GM19238 (cell line): ENCODE data around the gene SLC13A3.

Experiments
- DNase-seq: peaks from one replicate; pipeline ENCODE4 v3.0.0; 2011; ENCODE audit warnings: low spot score; ENCODE audit not compliant: insufficient read length

The SLC13A3 gene

DNA sequence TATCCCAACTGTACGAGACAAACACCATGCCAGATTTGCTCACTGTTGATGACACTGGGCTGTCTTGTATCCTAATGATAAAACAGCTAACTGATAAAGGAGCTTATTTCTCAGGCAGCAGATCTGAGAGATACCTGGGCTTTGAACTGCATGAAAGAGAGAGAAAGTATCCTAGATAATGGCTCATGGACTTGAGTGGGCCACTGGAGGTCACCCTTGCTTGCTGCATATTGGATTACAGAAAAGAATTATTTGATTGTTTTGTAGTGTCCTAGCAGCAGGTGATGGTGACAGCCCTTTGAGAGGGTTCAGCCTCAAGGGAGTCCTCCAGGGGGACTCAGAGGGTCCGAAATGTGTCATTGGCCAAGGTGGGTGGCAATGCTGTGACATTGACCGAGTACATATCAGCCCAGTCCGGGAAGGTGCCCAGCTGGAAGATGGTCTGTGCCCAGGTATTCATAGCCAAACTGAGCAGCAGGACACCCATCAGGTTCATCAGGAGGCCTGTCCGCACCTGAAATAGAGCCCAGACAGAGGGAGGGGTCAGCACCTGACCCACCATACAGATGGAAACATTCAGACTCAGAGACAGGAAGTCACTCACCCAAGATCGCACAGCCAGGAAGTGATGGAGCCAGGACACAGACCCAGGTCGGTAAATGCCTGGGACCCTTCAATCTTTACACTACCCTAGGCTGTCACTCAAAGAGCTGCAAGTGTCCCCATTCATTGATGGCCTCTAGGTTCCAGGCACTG lies 91.4 kb downstream of the SLC13A3 start:
- no peak for DNase-seq

DNA sequence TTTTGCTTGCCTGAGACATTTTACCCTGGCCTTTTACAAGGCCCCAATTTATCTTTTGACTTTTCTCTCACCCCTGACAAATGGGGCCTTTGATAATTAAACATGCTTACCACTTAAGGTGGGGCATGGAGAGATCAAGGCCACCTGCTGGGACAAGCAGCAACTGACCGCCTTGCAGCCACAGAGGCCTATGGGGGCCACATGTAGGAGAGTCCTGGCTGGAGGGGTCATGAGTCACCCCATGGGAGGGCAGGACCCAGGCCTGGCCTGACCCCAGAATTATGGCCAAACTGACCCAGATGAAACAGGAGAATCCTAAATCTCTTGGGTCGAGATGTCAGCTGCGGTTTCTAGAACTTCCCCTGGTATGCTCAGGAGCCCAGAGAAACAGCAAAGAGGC lies 92.3 kb downstream of the SLC13A3 start:
- DNase-seq: no peak

DNA sequence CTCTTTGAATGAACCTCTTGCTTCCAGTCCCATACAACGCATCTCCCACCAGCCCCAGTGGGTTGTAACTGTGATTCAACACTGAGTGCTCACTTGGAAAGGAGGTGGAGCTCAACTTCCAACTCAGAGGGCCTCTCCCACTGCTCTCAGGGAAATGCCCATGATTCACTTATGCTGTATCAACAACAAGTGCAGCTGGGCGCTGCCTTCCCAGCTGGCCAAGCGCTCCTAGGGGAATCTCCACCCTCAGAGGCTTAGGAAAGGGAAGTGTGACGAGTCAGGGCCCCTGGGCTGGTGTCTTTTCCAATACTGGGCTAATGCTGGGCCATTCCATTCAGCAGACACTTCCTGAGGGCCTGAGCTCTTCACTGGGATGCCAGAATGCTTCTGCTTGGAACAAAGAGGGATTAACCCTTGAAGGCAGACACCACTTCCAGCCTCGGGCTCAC lies 92.7 kb downstream of the SLC13A3 start:
- no peak for DNase-seq

DNA sequence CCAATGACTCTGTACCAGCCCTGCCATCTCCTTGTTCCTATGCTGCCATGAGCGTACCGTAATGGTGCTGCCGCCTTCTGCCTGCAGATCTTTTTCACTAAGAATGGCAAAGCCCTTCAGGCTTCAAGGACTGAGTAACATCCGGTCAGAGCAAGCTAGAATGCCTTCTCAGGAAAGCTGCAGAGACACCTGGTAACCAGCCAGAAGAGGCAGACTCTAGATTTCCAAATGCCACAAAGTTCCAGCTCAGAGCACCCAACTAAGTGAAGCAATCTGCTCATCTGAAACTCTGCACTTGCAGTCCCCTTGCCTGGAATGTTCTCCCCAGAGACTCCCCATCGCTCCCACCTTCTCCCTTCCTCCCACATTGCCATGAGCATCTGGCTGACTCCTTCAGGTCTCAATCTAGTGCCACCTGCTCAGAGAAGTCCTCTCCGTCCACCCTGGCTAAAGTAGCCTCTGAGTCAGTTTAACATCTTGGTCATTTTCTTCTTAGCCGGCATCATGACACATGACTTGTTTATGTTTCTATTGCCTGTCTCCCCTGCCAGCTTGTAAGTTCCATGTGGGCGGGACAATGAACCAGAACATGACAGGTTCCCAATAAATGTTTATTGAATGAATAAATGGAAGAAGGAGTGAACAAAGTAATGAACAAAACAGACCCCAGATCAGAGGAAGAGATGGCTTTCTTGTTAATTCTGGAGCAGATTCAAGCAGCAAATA lies 93.9 kb downstream of the SLC13A3 start:
- no peak for DNase-seq

DNA sequence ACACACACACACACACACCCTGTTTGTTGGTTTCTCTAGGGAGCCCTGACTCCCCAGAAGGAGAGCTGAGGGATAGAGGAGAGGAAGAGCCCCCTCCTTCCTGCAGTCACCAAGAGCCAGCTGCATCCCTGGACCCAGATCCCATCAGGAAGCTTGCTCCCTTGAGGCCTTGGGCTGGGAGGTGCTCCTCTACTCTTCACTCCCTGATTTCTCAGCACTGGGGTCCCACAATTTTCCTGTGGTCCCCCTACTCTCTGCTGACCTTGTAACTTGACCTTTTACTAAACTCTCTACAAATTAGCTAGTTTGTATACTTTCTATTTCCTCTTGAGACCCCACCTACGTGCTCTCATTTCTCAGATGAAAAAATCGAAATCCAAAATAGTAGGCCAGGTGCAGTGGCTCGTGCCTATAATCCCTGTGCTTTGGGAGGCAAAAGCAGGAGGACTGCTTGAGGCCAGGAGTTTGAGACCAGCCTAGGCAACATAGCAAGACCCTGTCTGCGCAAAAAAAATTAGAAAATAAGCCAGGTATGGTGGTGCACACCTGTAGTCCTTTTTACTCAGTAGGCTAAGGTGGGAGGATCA lies 95.8 kb downstream of the SLC13A3 start:
- no peak for DNase-seq

DNA sequence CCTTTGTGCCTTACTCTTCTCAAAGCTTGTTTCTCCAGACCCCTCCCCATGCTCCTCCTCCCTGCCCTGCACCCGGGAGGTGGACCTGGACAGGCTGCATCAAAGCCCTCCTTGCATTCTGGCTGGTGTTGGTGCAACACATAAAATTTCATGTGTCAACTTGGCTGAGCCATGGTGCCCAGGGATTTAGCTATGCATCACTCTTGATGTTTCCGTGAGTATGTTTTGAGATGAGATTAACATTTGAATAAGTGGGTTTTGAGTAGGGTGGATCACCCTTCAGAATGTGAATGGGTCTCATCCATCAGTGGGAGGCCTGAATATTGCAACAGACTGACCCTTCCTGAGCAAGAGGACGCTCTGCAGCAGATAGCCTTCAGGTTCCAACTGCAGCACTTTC lies 96.4 kb downstream of the SLC13A3 start:
- no peak for DNase-seq

DNA sequence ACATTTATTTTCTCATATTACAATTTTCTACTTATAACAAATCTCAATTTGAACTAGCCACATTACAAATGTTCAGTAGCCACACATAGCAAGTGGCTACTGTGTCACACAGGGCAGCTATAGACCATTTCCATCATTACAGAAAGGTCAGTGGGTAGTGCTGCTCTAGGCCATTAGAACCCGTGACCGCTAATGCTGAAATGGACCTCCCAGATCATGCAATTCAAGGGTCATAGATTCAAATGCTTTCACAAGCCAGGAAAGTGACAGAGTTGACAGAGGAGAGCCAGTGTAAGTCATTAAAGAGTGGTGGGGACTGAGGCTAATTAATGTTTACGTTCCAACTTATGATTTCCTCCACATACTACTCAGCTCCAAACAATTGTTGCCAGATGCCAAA lies 97.3 kb downstream of the SLC13A3 start:
- no peak for DNase-seq

DNA sequence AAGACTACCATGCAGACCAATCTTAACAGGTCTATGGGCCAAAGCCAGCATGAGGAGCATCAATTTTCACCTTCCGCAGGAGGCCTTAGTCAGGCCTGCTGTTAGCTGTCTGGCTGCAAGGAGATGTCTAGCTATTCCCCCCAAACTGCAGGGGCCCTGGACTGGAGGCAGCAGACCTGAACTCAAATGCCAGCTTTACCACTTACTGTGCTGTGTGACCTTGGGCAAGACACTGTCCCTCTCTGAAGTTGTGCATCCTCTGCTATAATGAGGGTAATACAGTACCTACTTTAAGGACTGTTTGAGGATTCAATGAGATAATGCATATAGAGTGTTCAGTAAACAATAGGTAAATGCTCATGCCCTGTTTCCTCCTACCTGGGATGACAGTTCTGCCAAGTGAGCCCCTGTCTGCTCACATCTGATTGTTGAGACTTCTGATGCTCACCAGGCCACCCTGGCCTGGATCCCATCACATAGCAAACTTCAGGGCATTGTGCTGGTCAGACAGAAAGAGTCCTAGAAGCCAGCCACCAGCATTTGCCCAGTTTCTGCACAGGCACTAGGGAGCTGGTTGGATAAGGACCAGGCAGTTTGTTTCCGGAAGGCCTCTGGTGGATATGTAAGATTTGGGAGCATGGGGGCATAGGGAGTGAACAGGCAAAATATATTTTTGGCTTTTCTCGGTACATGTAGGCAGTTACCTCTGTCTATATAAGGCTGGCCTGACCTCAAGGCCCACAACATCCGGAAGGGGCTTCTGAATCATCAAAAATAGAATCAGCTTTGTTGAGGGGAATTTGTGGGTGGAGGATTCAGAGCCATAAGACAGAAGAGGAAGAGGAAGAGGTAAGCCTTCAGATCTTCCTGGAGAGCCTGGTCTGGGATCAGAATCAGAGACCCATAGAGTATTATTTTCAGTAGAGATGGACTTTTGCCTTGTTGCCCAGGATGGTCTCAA lies 98.5 kb downstream of the SLC13A3 start:
- peak; percentile 53 for DNase-seq

DNA sequence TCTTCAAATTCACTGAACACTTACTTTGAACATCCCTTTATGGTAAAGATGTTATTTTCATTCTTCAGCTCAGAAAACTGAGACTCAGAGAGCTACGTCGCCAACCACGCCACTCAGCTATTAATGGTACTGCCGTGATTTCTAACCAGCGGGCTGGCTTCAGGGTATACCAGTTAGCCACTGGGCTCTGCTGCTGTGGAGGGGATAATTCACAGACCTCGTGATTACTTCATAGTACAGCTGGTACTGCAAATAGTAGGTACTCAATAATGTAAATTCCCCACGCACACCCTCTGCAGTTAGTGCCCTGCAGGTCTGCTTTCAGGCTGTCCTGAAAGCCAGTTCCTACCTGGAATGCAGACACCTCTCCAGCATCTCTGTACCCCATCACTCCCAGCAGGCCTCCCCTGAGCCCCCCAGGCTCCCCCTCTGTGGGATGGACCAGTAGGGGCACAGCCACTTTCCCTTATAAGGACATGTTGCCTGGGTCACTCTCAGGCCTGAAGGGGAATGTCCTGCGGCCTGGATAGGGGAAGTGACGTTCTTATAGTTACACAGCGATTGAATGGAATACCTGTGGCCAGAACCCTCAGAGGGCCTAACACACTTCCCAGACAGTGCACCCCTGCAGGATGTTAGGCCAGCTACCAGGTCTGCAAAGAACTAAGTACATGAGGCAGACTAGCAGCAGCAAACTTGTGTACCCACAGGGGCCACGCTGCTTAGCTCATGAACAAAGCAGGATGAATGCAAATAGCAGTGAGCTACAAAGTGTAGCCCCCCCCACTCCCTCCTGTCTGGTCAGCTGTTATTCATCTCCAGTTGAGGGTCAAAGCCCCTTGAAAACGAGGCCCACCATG lies 99.5 kb downstream of the SLC13A3 start:
- DNase-seq: no peak

DNA sequence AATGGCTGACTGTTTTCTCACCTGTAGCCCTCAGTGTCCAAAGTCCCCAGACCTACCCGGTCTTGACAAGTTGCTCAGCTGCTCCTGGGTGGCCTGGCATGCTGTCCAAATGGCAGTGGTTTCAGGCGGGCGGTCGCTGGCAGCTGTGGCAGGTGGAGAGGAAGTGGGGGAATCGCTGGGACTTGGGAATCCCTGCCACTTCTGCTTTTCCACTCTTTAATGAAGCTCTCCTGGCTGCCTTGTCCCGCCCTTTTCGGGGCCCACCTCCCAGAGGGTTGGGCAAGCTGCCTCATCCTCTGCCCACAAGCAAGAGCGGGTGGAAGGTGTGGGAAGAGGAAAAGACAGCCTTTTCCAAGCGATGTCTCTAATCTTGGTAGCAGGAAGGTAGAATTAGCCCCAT lies 100.8 kb downstream of the SLC13A3 start, which contains the start of gene OCSTAMP:
TSS of gene OCSTAMP (minus strand) at position 194 of the 400 bp plus-strand sequence. CDS start at position 100, 94 bp downstream.
- no peak for DNase-seq

DNA sequence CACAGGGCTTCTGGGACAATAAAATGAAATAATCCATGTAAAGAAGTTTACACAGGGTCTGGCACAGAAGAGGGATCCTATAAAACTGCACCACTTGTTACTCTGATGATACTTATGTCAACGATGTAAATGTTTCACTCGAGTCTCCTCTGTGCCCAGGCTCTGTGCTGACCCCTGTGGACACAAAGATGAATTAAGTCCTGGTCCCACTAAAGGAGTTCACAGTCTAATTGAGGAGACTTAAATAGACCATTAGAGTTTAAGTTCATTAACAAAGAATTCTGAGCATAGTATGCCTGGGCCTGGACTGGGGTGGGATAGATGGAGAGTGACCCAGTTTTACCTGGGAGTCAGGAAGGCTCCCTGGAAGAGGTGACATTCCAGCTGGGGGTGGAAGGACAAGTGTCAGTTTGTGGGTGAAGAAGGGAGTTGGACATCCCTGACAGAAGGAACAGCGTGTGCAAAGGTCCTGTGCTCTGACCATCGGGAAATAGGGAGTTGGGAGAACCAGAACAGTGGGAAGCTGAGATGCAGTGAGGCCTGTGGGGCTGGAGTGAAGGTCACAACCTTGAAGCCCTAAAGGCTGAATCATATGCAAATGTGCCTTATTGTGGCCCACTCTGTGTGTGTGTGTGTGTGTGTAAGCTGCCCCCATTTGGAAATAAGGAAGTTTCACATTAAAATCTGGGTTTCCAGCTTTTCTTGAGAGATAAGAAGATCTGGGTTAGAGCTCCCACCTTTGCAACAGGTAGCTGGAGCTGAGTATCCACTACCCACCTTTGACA lies 101.9 kb downstream of the SLC13A3 start:
- DNase-seq: no peak

DNA sequence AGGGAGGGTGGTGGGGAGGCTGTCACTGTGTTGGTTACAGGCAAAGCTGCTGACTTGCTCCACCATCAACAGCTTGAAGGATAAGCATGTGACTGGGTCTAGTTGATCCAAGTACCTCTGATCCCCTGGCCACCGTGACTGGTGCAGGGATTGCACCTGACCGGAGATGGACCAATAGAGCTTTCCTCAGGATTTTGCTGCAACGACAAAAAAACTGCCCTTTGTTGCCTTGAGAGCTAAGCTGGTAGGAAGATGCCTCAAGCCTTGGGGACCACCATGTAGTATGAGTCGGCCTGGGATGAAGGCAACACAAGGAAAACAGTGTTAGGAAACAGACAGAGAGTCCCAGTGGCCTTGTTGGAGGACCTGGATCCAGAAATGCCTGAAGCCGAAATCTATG lies 102.6 kb downstream of the SLC13A3 start:
- DNase-seq: no peak

DNA sequence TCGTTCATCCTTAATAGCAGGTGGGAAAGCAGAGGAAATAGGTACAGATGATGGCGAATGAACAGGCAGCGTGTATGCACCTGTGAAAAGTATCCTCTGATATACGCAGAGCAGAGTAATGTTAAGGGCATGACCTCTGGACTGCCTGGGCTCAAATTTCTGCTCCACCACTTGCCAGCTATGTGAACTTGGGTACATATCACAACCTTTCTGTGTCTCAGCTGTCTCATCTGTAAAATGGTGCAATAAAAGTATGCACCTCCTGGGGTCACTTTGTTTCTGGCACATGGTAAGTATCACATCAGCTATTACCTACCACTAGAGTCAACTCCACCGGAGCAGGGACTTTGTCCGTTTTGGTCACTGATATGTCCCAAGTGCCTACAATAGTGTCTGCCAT lies 103.3 kb downstream of the SLC13A3 start:
- DNase-seq: no peak

DNA sequence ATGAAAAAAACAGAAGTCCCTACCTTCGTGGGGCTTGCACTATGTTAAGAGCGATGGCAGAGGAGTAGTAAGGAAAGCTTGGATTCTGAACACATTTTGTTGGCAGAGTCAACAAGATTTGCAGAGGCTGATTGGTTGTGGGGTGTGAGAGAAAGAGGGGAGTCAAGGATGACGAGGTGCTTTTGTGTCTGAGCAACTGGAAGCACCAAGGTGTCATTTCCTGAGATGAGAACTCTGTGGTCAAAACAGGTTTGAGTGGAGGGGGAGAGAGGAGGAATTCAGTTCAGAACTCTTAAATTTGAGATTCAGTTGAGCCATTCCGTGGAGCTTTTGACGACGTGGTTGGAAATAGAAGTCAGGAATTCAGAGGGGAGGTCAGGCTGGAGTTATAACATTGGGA lies 104.3 kb downstream of the SLC13A3 start:
- no peak for DNase-seq

DNA sequence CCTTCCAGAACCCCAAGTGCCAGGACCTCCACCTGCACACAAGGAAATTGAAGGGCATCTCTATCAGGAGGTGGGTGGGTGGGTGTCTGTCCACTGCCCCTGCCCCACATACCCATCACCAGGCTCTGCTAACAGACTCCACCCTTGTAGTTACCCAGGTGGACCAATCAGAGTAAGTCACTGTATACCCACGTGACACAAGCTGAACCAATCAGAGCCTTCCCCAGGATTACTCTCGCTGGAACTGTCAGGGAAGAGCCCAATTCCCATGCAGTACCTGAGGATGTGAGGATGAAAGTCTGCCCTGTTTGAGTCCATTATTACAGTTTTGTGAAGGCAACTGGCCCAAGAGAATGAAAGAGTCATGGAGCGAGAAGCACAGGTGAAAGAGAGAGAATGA lies 105.0 kb downstream of the SLC13A3 start:
- no peak for DNase-seq

DNA sequence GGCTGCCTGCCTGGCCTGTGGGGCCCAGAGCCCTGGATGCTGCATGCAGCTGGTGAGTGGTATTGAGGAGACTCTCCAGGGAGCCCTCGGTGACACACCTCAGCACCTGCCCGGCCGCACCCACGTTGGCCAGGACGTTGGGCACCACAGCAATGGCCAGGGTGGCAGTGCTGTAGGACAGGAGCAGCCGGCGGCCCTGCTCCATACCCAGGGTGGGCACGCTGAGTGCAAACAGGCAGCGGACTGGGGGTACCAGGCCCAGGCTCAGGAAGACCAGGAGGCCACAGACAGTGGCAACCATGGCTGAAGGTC lies 105.5 kb downstream of the SLC13A3 start:
- DNase-seq: no peak

DNA sequence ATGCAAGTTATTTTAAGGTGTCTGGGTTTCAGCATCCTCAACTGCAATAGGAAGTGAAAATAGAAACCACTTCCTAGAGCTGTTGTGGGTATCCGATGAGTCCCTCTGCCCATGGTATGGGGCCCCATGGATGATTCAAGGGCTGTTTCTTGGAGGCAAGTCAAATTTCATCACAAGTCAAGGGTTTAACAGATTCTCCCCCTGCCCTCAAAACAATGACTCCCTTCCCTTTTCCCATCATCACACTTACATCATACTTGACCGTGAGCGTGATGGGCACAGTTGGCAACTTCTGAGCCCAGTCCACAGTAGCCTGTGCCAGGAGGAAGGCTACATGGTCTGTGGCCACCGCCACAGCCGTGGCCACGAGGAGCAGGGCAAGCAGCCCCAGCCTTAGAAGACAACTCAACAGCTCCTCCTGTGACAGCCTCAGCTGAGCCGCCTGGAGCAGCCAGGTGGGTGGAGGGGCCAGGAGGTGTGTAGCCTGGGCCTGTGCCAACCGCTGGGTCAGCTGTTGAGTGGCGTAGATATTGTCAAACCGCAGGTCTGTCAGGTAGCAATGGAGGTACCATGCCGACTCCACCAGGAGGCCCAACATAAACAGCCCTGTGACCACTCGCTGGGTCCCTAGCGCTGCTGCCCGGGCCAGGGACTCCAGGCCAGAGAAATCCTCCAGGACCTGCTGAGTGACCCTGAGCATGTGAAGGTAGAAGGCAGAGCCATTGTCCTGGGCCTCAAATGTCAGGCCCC lies 106.0 kb downstream of the SLC13A3 start:
- DNase-seq: peak; percentile 40

DNA sequence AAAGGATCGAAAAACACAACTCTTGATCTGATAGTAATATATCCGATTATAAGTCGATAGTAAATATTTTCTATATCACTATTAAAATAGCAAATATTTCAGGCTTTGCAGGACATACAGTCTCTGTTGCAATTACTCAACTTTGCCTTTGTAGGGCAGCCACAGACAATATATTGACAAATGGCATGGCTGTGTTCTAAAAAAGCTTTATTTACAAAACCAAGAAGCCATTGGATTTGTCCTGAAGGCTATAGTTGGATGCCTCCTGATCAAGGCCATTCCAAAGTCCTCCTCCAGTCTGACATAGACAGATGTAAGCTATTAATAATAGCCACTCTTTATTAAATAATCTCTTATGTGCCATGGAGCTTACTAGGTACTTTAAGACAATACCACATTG lies 106.7 kb downstream of the SLC13A3 start:
- DNase-seq: no peak

DNA sequence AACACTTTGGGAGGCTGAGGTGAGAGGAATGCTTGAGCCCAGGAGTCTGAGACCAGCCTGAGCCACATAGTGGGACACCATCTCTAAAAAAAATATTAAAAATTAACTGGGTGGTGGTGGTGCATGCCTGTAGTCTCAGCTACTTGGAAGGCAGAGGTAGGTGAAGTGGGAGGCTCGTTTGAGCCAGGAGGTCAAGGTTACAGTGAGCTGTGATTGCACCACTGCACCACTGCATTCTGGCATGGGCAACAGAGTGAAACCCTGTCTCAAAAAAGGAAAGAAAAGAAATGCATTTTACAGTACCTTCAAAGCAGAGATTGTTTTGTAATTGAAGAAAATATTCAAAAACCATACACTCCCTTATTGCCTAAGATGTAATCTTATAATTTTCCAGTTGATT lies 107.3 kb downstream of the SLC13A3 start:
- DNase-seq: no peak
